Measurements from ENCODE around the gene PORCN.

- TF ChIP-seq CTCF (IDR thresholded peaks at IDR 0.05) (no peak), POLR2A (IDR thresholded peaks at IDR 0.05) (no peak)
Measured at GRCh38 chrX:48490661-48491060, 18.1 kb upstream of the PORCN start.
